Nephron progenitor cell (in vitro differentiated cells): ENCODE data around the gene TMEM132C.

ENCODE experiments used
- DNase-seq: peaks from one replicate; pipeline ENCODE4 v3.0.0; 2021
- H3K27ac Mint-ChIP-seq: 2 replicates; pipeline ENCODE4 v1.8.0; 2021; ENCODE audit warnings: mild to moderate bottlenecking, moderate library complexity, mixed read lengths
- H3K27me3 Mint-ChIP-seq: 2 replicates; pipeline ENCODE4 v1.8.0; 2021; ENCODE audit warnings: mild to moderate bottlenecking, low read depth, mixed read lengths; ENCODE audit not compliant: poor library complexity
- H3K36me3 Mint-ChIP-seq: 2 replicates; pipeline ENCODE4 v1.8.0; 2021; ENCODE audit warnings: low read depth, mixed read lengths
- H3K4me1 Mint-ChIP-seq: 2 replicates; pipeline ENCODE4 v1.8.0; 2021; ENCODE audit warnings: mixed read lengths
- H3K4me3 Mint-ChIP-seq: 2 replicates; pipeline ENCODE4 v1.8.0; 2021; ENCODE audit warnings: mild to moderate bottlenecking, moderate library complexity, mixed read lengths
- H3K9me3 Mint-ChIP-seq: 2 replicates; pipeline ENCODE4 v1.8.0; 2021; ENCODE audit warnings: mild to moderate bottlenecking, moderate library complexity, mixed read lengths
- TF ChIP-seq, protein P1 (sequence below): fragments of 200-600 bp; sonication (generic); IDR thresholded peaks from 2 replicates; pipeline ENCODE4 v1.5.0; 2021; ENCODE audit warnings: antibody characterized with exemption

TMEM132C gene

GRCh38 chr12:128745772-128746689 is 479.1 kb downstream of the TMEM132C start:
- Mint-ChIP-seq H3K9me3 (no peaks in the 10 kb centered on the region), H3K27me3 (peaks cover 41% of the 10 kb centered on the region), H3K27ac (no peak overlapping the region), H3K4me3 (no peak overlapping the region), H3K4me1 (no peaks in the 10 kb centered on the region), H3K36me3 (no peaks in the 10 kb centered on the region)
- TF ChIP-seq, protein P1, sequence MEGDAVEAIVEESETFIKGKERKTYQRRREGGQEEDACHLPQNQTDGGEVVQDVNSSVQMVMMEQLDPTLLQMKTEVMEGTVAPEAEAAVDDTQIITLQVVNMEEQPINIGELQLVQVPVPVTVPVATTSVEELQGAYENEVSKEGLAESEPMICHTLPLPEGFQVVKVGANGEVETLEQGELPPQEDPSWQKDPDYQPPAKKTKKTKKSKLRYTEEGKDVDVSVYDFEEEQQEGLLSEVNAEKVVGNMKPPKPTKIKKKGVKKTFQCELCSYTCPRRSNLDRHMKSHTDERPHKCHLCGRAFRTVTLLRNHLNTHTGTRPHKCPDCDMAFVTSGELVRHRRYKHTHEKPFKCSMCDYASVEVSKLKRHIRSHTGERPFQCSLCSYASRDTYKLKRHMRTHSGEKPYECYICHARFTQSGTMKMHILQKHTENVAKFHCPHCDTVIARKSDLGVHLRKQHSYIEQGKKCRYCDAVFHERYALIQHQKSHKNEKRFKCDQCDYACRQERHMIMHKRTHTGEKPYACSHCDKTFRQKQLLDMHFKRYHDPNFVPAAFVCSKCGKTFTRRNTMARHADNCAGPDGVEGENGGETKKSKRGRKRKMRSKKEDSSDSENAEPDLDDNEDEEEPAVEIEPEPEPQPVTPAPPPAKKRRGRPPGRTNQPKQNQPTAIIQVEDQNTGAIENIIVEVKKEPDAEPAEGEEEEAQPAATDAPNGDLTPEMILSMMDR: no peak
- no peak for DNase-seq

DNA sequence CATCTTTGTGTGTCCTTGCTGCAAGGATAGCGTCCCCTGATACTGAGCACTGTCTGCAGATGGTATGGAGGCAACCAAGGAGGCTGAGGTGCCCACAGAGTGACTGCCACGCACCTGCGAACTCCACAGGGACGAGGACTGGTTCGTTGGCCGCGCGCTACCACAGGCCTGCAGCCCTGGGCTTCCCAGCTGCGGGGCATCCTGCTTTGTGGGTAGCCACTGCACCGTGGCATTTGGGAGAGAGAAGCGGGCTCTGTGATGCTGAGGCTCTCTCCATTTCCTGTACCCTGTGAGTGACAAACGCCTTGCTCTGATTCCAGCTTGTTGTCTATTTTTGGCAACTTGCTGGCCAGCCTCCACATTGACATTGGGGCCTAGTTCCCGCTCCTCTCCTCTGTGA is 480.5 kb downstream of the TMEM132C start:
- DNase-seq: no peak
- H3K4me1 Mint-ChIP-seq: no peaks in the 10 kb centered on the region
- no peaks in the 10 kb centered on the region for H3K9me3 Mint-ChIP-seq
- H3K27me3 Mint-ChIP-seq: peaks cover 36% of the 10 kb centered on the region
- H3K36me3 Mint-ChIP-seq: no peaks in the 10 kb centered on the region
- H3K27ac Mint-ChIP-seq: no peak overlapping the region
- TF ChIP-seq, protein P1: no peak
- no peak overlapping the region for H3K4me3 Mint-ChIP-seq

DNA sequence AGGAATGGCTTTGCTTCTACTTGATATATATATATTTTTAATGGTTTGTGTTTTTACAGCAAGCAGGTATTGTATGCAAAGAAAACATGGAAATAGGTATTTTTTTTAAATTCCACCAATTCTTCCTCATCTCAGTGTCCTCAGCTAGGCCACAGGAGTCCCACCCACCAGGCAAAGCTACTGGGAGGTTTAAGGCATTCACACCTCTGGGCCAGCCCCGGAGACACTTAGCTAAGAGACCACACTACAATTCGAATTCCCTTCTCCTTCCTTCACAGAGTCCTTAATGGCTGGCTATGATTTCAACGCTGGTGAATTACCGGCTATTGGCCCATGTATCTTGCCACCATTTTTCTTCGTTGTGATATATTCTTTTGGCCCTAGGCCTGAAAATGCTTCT is 485.4 kb downstream of the TMEM132C start:
- H3K4me1 Mint-ChIP-seq: no peaks in the 10 kb centered on the region
- H3K4me3 Mint-ChIP-seq: no peak overlapping the region
- peaks cover 9% of the 10 kb centered on the region for H3K9me3 Mint-ChIP-seq
- H3K27me3 Mint-ChIP-seq: peaks cover 21% of the 10 kb centered on the region
- TF ChIP-seq, protein P1: no peak
- no peak for DNase-seq
- no peak overlapping the region for H3K27ac Mint-ChIP-seq
- H3K36me3 Mint-ChIP-seq: no peaks in the 10 kb centered on the region

DNA sequence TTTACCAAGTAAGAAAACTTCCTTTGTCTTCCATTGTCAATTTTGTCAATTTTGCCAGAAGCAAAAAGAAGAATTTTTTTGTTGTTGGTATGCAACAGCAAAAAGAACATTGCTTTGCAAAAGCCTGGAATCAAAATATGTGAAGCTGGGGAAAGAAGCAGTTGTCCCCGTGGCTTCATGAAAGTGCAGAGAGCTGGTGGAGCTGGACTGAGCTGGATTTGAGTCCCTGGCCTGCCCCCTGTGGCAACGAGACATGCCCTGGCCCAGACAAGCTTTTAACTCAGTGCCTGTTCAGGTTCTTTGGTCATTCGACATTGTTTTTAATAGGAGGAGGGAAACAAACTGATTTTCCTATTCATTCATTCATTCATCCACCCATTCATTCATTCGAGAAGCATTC is 486.5 kb downstream of the TMEM132C start:
- peaks cover 21% of the 10 kb centered on the region for H3K27me3 Mint-ChIP-seq
- no peak overlapping the region for H3K27ac Mint-ChIP-seq
- H3K4me1 Mint-ChIP-seq: no peaks in the 10 kb centered on the region
- TF ChIP-seq, protein P1: no peak
- DNase-seq: no peak
- H3K36me3 Mint-ChIP-seq: no peaks in the 10 kb centered on the region
- no peak overlapping the region for H3K4me3 Mint-ChIP-seq
- H3K9me3 Mint-ChIP-seq: peaks cover 9% of the 10 kb centered on the region

- no peak for DNase-seq
- Mint-ChIP-seq H3K4me1 (no peaks in the 10 kb centered on the region), H3K36me3 (no peaks in the 10 kb centered on the region), H3K9me3 (peaks cover 9% of the 10 kb centered on the region), H3K4me3 (no peak overlapping the region), H3K27me3 (peaks cover 21% of the 10 kb centered on the region), H3K27ac (no peak overlapping the region)
- TF ChIP-seq, protein P1: no peak
Observed at GRCh38 chr12:128754275-128754674, 487.3 kb downstream of the TMEM132C start.

- DNase-seq: no peak
- peaks cover 9% of the 10 kb centered on the region for H3K9me3 Mint-ChIP-seq
- TF ChIP-seq, protein P1: no peak
Observed at GRCh38 chr12:128755566-128755965, 488.6 kb downstream of the TMEM132C start.

More at GRCh38 chr12:128755566-128755965, 488.6 kb downstream of the TMEM132C start:
- Mint-ChIP-seq H3K4me3 (no peak overlapping the region), H3K36me3 (no peaks in the 10 kb centered on the region), H3K4me1 (no peaks in the 10 kb centered on the region), H3K27ac (no peak overlapping the region), H3K27me3 (peaks cover 21% of the 10 kb centered on the region)
